ENCODE data around the gene SLC23A2.

DNA sequence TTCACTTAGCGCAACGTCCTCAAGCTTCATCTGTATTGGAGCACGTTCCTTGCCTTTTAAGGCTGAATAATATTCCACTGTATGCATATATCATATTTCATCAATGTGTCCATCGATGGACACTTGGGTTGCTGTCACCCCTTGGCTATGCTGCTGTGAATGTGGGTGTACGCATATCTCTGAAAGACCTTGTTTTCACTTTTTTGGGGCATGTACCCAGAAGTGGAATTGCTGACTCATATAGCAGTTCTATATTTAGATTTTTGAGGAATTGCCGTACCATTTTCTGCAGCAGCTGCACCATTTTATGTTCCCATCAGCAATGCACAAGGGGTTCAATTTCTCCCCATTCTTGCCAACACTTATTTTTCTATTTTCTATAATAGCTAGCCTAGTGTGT is 22.8 kb upstream of the SLC23A2 start:
- TF ChIP-seq, protein P1, sequence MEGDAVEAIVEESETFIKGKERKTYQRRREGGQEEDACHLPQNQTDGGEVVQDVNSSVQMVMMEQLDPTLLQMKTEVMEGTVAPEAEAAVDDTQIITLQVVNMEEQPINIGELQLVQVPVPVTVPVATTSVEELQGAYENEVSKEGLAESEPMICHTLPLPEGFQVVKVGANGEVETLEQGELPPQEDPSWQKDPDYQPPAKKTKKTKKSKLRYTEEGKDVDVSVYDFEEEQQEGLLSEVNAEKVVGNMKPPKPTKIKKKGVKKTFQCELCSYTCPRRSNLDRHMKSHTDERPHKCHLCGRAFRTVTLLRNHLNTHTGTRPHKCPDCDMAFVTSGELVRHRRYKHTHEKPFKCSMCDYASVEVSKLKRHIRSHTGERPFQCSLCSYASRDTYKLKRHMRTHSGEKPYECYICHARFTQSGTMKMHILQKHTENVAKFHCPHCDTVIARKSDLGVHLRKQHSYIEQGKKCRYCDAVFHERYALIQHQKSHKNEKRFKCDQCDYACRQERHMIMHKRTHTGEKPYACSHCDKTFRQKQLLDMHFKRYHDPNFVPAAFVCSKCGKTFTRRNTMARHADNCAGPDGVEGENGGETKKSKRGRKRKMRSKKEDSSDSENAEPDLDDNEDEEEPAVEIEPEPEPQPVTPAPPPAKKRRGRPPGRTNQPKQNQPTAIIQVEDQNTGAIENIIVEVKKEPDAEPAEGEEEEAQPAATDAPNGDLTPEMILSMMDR (IDR thresholded peaks at IDR 0.05): no peak
- no peak for TF ChIP-seq POLR2A (IDR thresholded peaks at IDR 0.05)
